GM19239 (cell line): ENCODE results near the gene VHLL.

ENCODE experiments used
- DNase-seq: peaks from one replicate; pipeline ENCODE4 v3.0.0; 2011; ENCODE audit warnings: low spot score; ENCODE audit not compliant: insufficient read length
- FAIRE-seq: peaks from 2 replicates; lab custom pipeline; 2011; peaks lifted over from hg19 to GRCh38; lab: Jason Lieb, UNC

Gene VHLL

DNA sequence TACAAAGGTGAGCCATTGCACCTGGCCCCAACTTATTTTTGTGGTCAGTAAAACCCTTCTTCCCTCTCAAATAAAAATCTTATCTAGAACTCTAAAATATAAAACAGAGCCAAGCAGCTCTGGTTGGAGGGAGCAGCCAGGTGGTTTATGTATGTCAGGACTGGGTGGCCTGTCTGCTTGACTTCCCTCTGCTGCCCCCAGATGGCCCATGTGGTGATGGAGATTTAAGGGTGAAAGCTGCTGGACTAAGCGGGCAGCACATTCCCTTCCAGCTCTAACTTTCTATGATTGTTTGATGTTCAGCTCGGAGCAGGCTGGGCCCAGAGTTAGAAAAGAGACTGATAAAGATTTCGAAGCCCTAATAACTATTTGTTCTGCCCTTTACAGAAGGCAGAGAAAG, 39.3 kb downstream of the VHLL start:
- no peak for FAIRE-seq

GRCh38 chr1:156258859-156259258, 40.2 kb downstream of the VHLL start:
- FAIRE-seq (no peak), DNase-seq (no peak)

More for the DNA sequence above, 39.3 kb downstream of the VHLL start:
- no peak for DNase-seq

DNA sequence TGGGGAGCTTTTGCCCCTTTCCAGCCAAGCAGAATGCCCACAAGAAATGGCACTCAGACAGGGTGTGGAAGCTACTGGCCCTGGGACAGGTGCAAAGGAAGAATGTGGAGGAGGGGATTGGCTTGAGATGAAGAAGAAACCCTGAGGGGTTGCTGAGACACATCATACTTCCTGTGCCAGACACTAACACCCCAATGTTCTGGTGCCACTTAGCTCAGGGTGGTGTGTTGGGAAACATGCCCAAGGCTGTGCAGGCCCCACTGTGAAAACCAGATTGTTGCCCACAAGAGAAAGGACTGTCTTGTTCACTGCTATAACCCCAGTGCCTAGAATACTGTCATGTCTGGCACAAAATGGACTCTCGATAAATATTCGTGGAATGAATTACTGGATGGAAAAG, 41.4 kb downstream of the VHLL start:
- no peak for FAIRE-seq
- no peak for DNase-seq

GRCh38 chr1:156253634-156254033, 45.5 kb downstream of the VHLL start:
- no peak for FAIRE-seq
- no peak for DNase-seq

GRCh38 chr1:156251527-156251926, 47.6 kb downstream of the VHLL start:
- no peak for DNase-seq
- FAIRE-seq, result no peak

GRCh38 chr1:156249593-156249992, 49.5 kb downstream of the VHLL start:
- no peak for DNase-seq

More at GRCh38 chr1:156249593-156249992, 49.5 kb downstream of the VHLL start:
- no peak for FAIRE-seq
